ENCODE measurements around the gene EPB41L4B.

EPB41L4B gene

DNA sequence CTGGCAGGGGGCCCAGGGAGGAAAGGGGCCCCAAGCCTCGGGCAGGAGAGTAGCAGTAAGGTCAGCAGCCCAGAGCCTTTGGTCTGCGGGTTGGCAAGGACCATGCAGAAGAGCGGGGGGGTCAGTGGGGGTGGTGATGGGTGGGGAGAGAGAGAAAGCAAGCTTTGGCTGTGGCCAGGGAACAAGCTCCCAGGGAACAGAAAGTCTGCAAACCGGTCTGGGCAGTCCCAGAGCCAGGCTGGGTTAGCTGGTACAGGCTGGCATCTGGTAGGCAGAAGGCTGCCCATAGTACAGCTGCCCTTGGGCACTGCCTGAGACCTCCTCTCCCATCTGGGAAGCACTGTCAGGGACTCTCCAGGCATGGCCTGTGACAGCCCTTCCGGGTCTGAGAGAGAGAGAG lies 10.5 kb upstream of the EPB41L4B start:
- Mint-ChIP-seq H3K9me3 (no peaks in the 10 kb centered on the region), H3K27me3 (peaks cover 69% of the 10 kb centered on the region), H3K27ac (no peak overlapping the region), H3K4me1 (no peaks in the 10 kb centered on the region), H3K4me3 (no peak overlapping the region)
- DNase-seq (no peak), ATAC-seq (no peak)

DNA sequence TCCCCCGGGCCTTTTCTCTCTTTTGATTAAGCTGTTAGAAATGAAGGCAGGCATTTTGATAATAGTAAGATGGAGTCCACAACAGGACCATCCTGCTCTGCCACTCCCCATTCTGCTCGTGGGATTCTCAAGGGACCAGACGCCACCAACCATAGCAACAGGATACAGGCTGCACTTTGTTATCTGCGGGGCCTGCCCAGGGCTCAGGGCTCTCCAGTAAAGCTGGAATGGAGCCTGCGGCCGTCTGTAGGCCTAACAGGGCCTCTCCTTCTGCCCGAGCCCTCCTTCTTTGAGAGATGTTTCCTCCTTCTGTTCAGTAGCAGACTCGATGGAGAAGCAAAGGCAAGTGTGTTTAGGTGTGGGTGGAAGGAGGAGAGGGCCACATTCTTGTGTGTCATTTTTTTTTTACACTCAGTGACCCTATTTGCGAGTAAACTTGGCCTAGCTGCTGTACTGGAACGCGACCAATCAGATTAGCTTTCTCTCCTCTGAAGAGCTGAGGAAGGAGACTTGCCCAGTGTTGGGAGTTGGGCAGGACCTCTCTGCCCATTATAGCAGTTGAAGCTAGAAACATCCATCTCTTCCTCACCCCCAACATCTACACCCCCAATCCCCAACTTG lies 8.9 kb upstream of the EPB41L4B start:
- ATAC-seq (no peak), DNase-seq (no peak)
- Mint-ChIP-seq H3K27me3 (peaks cover 60% of the 10 kb centered on the region), H3K4me1 (no peaks in the 10 kb centered on the region), H3K4me3 (no peak overlapping the region), H3K27ac (no peak overlapping the region), H3K9me3 (no peaks in the 10 kb centered on the region)

DNA sequence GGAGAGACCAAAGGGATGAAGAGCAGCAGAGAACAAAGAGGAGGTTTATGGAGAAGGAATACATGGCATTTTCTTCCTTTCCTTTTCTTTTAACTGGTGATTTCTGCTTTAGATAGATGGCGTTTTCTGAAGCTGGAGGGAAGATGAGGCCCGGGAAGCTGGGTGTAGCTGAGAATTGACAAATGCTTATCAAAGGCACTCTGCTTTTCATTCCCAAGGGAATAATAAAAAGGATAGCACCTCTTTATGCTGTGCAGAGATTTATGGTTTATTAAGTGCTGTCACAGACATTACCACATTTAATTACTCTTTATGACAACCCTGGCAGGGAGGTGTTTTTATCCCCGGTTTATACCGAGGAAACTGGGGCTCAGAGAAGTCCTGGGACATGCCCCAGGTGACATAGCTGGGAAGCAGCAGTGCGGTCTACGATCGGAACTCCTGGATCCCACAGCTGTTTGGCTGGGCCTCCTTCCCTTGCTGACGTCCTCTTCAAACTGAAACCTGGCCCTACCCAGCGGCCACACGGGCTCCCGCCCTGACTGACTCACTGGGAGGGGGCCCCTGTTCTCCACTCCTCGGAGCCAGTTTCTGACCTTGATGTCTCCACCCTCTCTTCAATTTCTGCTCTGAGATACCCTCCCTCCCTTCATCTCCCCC lies 8.2 kb upstream of the EPB41L4B start:
- ATAC-seq: no peak

DNA sequence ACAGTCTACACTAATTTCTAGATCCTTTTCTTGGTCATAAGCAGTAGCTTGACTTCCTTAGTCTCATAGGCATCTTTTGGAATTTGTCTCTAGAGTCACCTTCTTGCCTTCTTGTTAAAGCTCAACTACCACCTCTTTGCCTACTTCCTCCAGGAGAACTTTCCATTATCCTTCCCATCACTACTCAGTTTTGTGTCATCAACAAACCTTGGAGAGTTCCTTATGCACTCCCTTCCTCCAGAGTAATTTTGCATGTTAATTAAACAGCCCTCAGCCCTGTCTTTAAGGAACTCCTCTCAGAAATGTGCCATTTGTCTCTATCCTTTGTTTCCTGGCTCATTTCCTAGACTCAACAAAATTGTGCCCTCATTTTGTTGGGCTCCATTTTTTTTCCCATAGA lies 4.2 kb upstream of the EPB41L4B start:
- ATAC-seq: no peak
- H3K9me3 Mint-ChIP-seq: no peaks in the 10 kb centered on the region
- peaks cover 75% of the 10 kb centered on the region for H3K27me3 Mint-ChIP-seq
- no peak overlapping the region for H3K4me3 Mint-ChIP-seq
- no peak for DNase-seq
- H3K4me1 Mint-ChIP-seq: peaks cover 7% of the 10 kb centered on the region
- H3K27ac Mint-ChIP-seq: no peak overlapping the region

More for the DNA sequence above, 8.2 kb upstream of the EPB41L4B start:
- Mint-ChIP-seq H3K27ac (no peak overlapping the region), H3K4me1 (no peaks in the 10 kb centered on the region), H3K4me3 (no peak overlapping the region), H3K27me3 (peaks cover 64% of the 10 kb centered on the region), H3K9me3 (no peaks in the 10 kb centered on the region)
- no peak for DNase-seq

DNA sequence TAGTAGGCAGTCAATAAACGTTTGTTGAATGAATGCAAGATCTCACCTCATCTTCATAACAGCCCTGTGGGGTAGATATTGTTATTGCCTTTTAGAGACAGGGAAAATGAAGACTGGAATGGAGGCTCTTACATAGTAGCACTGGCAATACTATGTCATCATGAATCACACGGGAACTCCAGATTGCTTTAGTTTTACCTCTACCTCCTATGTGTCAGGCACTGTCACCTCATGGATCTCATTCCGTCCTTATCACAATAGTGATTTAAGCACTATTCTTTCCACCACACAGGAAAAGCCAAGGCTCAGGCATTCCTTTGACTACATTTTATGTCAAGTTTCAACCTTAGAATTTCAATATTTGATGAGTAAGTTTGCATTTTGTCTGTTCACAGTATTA lies 2.9 kb upstream of the EPB41L4B start:
- no peak overlapping the region for H3K27ac Mint-ChIP-seq
- H3K4me3 Mint-ChIP-seq: no peak overlapping the region
- ATAC-seq (no peak), DNase-seq (no peak)
- H3K4me1 Mint-ChIP-seq: peaks cover 20% of the 10 kb centered on the region
- H3K27me3 Mint-ChIP-seq: peaks cover 76% of the 10 kb centered on the region
- no peaks in the 10 kb centered on the region for H3K9me3 Mint-ChIP-seq

DNA sequence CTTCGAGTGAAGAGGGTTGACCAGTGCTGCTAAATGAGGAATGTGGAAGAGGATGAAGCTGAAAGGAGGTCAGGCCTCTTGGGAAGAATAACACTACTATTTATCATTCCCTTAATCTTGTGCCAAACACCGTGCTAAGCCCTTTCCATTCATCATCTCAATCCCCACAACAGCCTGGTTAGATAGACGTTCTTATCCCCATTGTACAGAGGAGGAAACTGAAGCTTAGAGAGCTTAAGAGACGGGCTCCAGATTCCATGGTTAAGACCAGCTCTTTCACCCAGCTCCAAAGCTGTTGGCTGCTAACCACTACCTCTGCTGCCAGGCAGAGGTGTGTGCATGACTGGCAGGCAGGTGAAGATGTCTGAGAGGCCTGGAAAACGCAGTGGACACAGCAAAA lies 868 bp upstream of the EPB41L4B start:
- peak overlapping the region in 1 of 2 donors; percentile 12 for H3K4me3 Mint-ChIP-seq
- no peak for ATAC-seq
- peaks cover 76% of the 10 kb centered on the region for H3K27me3 Mint-ChIP-seq
- no peaks in the 10 kb centered on the region for H3K9me3 Mint-ChIP-seq
- peaks cover 25% of the 10 kb centered on the region for H3K4me1 Mint-ChIP-seq
- no peak for DNase-seq
- no peak overlapping the region for H3K27ac Mint-ChIP-seq

DNA sequence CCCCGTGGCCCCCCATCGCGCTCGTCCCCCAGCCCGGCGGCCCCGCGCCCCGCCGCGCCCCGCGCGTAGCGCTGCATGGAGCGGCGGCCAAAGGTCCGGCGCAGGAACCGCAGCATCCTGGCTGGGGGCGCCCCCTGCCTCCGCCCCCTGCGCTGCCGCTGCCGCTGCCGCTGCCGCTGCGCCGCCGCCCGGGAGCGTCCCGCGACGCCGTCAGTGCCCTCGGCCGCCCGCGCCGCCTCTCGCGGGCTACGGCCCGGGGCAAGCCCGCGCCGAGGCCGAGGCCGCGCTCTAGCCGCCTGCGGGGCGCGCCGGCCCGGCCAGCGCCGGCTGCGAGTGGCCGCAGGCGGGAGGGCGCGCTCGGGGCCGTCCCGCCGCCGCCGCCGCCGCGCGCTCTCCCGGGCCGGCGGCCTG lies 523 bp downstream of the EPB41L4B start:
- H3K27ac Mint-ChIP-seq: no peak overlapping the region
- peak; percentile 52 for ATAC-seq
- no peaks in the 10 kb centered on the region for H3K9me3 Mint-ChIP-seq
- H3K4me1 Mint-ChIP-seq: peaks cover 25% of the 10 kb centered on the region
- no peak for DNase-seq
- H3K27me3 Mint-ChIP-seq: peaks cover 82% of the 10 kb centered on the region
- H3K4me3 Mint-ChIP-seq: no peak overlapping the region

DNA sequence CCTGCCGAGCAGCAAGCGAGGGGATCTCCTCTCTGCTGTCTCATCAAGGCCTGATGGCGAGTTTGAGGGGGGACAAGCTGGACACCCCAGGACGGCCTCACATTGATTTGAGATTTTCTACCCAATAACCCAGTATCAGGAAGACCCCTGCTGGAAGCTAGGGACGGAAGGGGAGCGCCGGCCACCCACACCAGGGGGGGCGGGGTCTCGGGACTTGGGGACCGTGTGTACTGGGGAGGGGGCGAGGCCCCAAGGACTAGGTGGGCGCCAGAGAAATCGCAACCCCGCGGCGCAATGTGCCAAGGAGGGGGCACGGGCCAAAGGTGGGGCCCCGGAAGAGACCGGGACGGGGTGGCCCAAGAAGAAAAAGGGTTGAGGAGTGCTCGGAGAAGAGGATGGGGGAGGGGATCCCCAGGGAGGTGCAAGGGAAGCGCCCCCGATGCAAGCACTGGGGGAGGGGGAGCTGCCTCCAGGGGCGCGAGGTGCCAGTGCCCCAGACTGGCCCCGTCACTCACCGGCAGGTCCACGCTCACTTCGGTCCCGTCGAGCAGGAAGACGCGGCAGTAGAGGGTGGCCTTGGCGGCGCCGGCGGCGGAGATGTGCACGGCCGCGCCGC lies 1.1 kb downstream of the EPB41L4B start:
- Mint-ChIP-seq H3K4me1 (peaks cover 25% of the 10 kb centered on the region), H3K27me3 (peaks cover 88% of the 10 kb centered on the region), H3K27ac (no peak overlapping the region), H3K4me3 (peak overlapping the region; percentile 73 to 89), H3K9me3 (no peaks in the 10 kb centered on the region)
- ATAC-seq (peak; percentile 34), DNase-seq (peak; percentile 16 to 22)

DNA sequence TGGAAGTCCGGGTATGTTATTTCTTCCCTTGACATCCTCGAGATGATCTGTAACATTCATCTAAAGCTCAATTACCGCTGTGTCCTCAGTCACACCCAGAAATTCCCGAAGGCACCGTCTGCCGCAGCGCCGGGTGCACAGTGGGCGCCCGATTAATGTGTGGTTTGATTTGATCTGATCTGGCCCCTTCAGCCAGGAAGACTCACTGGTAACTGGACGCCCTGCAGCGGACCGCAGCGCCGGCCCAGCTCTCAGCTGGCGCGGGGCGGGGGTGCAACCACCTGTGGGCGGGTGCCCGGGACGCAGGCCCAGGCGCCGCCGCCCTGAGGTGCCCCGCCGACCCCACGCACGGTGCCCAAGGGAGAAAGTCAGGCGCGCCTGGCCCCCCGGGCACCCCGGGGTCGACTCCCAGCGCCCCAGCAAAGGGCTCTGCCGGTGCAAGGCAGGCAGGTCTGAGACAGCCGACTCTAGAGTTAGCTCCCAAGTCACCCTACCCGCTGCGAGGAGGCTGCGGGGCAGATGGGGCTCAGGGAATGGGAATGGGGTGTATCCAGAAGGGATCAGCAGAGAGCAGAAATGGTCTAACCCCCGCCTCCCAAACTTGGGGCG lies 1.7 kb downstream of the EPB41L4B start:
- no peak for ATAC-seq
- peaks cover 88% of the 10 kb centered on the region for H3K27me3 Mint-ChIP-seq
- no peak for DNase-seq
- peak overlapping the region; percentile 73 to 89 for H3K4me3 Mint-ChIP-seq
- H3K4me1 Mint-ChIP-seq: peaks cover 25% of the 10 kb centered on the region
- H3K27ac Mint-ChIP-seq: no peak overlapping the region
- H3K9me3 Mint-ChIP-seq: no peaks in the 10 kb centered on the region

DNA sequence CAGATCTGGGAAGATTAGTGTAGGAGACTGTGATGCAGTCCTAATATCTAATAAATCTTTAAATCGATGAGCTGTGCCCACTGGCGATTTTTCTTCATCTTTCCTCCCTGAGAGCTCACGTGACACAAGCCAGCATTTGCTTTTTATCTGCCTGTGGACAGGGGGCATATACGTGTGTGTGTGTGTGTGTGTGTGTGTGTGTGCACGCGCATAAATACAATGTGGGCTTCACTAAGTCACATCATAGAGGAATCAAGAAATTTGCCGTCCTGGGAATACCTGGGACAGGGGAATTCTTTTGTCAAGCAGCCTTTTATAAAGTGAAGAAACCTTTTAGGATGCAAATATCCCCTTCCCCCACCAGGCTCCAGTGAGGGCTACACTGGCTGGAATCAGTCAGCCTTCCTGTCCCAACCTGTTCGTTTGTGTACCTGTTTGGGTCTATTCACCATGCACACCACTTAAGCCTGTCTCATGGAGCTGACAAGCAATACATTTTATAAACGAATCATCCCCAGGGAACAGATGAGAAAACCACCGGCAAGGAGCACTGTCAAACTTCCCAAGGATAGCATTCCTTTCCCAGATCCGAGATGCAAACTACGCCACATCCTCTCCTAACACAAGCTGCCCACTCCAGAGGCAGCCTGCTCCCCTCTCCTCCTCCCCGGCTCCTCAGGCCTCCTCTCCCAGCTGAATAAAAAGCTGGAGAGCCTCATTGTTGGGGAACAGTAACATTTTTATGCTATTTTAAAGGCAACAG lies 2.7 kb downstream of the EPB41L4B start:
- Mint-ChIP-seq H3K27me3 (peaks cover 88% of the 10 kb centered on the region), H3K4me1 (peaks cover 25% of the 10 kb centered on the region), H3K4me3 (no peak overlapping the region), H3K27ac (peak overlapping the region in 1 of 2 donors; percentile 68), H3K9me3 (no peaks in the 10 kb centered on the region)
- DNase-seq (no peak), ATAC-seq (no peak)

DNA sequence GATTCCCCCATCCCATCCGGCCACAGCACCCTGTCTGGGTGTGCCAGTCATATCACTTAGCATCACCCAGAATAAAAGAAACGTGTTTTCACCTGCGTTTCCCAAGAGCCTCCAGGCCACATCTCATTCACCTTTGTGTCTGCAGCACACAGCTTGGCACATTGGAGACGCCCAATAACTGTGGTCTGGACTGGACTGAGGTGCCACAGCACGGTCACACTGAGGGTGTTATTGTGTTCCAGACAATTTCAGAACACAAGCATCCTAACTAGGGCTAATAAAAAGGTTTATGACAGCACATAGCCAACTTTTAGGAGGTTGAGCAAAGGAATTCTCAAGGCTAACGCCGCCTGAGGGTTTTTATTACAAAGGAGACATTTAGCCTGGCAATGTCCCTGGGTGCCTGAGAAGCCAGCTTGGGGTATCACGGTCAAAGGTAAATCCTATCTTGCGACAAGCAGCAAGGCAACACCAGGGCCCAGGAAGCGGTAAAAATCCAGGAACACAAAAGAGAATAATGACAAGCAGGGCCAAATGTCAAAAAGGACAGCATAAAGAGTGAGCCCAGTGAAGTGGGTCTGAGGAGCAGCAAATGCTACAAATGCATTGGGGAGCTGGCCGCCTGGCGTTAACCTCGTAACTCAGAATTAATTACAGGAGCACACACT lies 3.4 kb downstream of the EPB41L4B start:
- no peak overlapping the region for H3K4me3 Mint-ChIP-seq
- H3K27me3 Mint-ChIP-seq: peaks cover 91% of the 10 kb centered on the region

DNA sequence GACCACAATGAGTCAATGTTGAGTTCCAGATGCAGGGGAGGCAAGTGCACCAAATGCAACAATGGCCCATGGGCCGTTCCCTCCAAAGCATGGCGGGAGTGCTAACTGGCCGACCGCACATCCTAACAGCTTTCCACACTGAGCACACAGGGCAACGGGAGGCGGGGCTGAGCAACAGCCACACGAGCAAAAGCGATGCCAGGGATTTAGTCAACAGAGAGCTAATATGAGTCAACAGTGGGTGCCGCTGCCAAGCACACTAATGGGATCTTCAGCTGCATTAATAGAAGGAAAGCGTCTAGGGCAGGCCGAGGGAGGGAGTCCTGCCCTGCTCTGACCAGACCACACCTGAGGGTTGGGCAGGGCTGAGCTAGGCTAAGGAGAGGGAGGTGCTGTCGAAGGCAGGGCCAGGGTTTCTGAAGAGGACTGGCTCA lies 4.6 kb downstream of the EPB41L4B start:
- Mint-ChIP-seq H3K4me3 (no peak overlapping the region), H3K9me3 (no peaks in the 10 kb centered on the region), H3K27ac (no peak overlapping the region), H3K4me1 (peaks cover 32% of the 10 kb centered on the region), H3K27me3 (peaks cover 88% of the 10 kb centered on the region)
- DNase-seq: no peak
- no peak for ATAC-seq

More for the DNA sequence above, 3.4 kb downstream of the EPB41L4B start:
- DNase-seq: no peak
- no peak for ATAC-seq
- peaks cover 25% of the 10 kb centered on the region for H3K4me1 Mint-ChIP-seq
- H3K9me3 Mint-ChIP-seq: no peaks in the 10 kb centered on the region
- H3K27ac Mint-ChIP-seq: no peak overlapping the region

DNA sequence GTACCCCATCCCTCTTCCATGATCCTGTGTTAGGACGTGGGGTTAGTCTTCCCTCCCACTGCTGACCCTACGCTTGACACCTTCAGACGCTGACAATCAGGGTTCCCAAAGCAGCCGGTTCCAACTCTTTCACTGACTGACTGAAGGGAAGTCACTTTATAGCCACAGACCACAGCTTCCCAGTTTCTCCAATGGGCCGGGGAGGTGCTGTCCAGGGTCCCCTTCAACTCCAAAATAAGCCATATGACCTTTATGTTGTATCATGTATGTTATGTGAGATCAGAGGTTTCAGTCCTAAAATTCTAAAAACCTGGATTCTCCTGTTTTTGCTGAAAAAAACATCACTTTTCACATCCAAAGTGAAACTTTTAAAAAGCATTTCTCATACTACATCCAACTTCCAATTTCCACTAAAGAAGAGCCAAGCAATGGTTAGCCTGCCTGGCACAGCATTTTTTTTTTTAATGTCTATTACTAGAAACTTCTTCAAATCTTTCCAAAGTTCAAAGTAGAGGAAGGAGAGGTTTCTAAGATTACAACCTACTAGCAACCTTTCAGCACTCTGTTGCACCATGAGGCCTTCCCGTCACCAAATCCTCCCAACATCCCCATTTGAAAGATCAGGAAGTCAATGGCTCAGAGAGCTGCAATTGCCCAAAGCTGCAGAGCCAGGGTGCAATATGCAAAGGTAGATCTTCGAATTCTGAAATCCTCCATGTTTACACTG lies 5.2 kb downstream of the EPB41L4B start:
- Mint-ChIP-seq H3K27me3 (peaks cover 89% of the 10 kb centered on the region), H3K27ac (no peak overlapping the region), H3K4me3 (no peak overlapping the region), H3K9me3 (no peaks in the 10 kb centered on the region), H3K4me1 (peaks cover 28% of the 10 kb centered on the region)
- DNase-seq (no peak), ATAC-seq (no peak)

DNA sequence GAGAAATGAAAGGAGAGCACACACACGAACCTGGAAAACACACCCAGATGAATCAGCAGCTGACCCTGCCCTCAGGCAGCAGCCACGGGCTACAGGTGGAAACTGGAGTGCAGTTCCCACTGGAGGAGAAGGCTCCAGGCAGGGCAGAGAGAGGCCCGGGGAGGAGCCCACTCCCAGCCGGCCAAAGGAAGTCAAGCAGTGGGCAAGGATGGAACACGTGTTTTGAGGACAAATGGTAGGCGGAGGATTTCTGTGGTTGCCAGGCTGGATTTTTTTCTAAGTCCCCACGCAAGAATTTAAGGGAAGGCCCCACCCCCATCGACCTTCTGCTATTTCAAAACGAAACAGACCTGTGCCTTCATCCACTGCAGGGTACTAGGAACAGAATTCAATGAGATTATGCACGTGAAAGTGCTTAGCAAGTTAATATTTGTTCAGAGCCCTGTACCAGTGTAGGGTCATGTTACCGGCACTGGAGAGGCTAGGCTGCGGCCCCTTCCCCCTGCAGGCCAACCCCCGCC lies 6.8 kb downstream of the EPB41L4B start:
- Mint-ChIP-seq H3K4me1 (peaks cover 18% of the 10 kb centered on the region), H3K9me3 (no peaks in the 10 kb centered on the region), H3K27ac (no peak overlapping the region), H3K27me3 (peaks cover 95% of the 10 kb centered on the region), H3K4me3 (no peak overlapping the region)
- ATAC-seq (no peak), DNase-seq (no peak)
